ENCODE results near the gene FN1.
"Not testable (repeated sequence)": the region's sequence is repeated elsewhere in the genome, so short reads cannot be mapped to it uniquely, and the experiment has no call there.

FN1 gene

GRCh38 chr2:215365184-215365658 is 70.6 kb downstream of the FN1 start:
- no peak overlapping the region for H3K9ac ChIP-seq
- H3K9me3 ChIP-seq (replicated peaks in 1 of 11), result no peaks in the 10 kb centered on the region
- H3K27me3 ChIP-seq, result no peaks in the 10 kb centered on the region
- no peak overlapping the region for H3K27ac ChIP-seq
- TF ChIP-seq Cebpa-rat (IDR thresholded peaks at IDR 0.05), result no peak
- H3K36me3 ChIP-seq, result peaks cover 31 to 100% (median 88%) of the 10 kb centered on the region in 11 experiments
- no peak overlapping the region for H3K4me2 ChIP-seq
- 0 out of 20 replicates have a peak, but pooled peaks cover 0 to 5% (median 0%) of the 10 kb centered on the region in 10 experiments for H3K4me1 ChIP-seq
- peaks cover 0 to 85% (median 0%) of the 10 kb centered on the region in 11 experiments; a peak in 6 of 22 replicates for H4K20me1 ChIP-seq
- no peak overlapping the region for H3K4me3 ChIP-seq

- Histone ChIP-seq H3K9me3 (replicated peaks in 1 of 11) (no peaks in the 10 kb centered on the region), H3K4me1 (0 out of 20 replicates have a peak, but pooled peaks cover 0 to 5% (median 0%) of the 10 kb centered on the region in 10 experiments), H4K20me1 (peaks cover 0 to 79% (median 0%) of the 10 kb centered on the region in 11 experiments; a peak in 6 of 22 replicates), H3K36me3 (peaks cover 35 to 100% (median 88%) of the 10 kb centered on the region in 11 experiments), H3K4me2 (no peak overlapping the region), H3K4me3 (no peak overlapping the region), H3K27me3 (no peaks in the 10 kb centered on the region), H3K27ac (no peak overlapping the region), H3K9ac (no peak overlapping the region)
- TF ChIP-seq Cebpa-rat (IDR thresholded peaks at IDR 0.05), result no peak
These were observed 71.4 kb downstream of the FN1 start for GRCh38 chr2:215364157-215365155.

- Histone ChIP-seq H3K27ac (no peak overlapping the region), H3K36me3 (peaks cover 35 to 100% (median 89%) of the 10 kb centered on the region in 11 experiments), H3K4me2 (no peak overlapping the region), H3K9ac (no peak overlapping the region), H3K4me1 (0 out of 20 replicates have a peak, but pooled peaks cover 0 to 5% (median 0%) of the 10 kb centered on the region in 10 experiments), H3K9me3 (replicated peaks in 1 of 11) (no peaks in the 10 kb centered on the region), H4K20me1 (peaks cover 0 to 79% (median 0%) of the 10 kb centered on the region in 11 experiments; a peak in 6 of 22 replicates), H3K27me3 (no peaks in the 10 kb centered on the region), H3K4me3 (no peak overlapping the region)
- no peak for TF ChIP-seq Cebpa-rat (IDR thresholded peaks at IDR 0.05)
These were observed 72.3 kb downstream of the FN1 start for GRCh38 chr2:215363461-215364156.

GRCh38 chr2:215363039-215363438 is 72.8 kb downstream of the FN1 start:
- H3K36me3 ChIP-seq, result peaks cover 35 to 95% (median 86%) of the 10 kb centered on the region in 11 experiments
- peaks cover 0 to 77% (median 0%) of the 10 kb centered on the region in 11 experiments; a peak in 6 of 22 replicates for H4K20me1 ChIP-seq
- no peak overlapping the region for H3K9ac ChIP-seq
- H3K27me3 ChIP-seq, result no peaks in the 10 kb centered on the region
- H3K4me2 ChIP-seq, result no peak overlapping the region
- no peak overlapping the region for H3K27ac ChIP-seq
- TF ChIP-seq Cebpa-rat (IDR thresholded peaks at IDR 0.05), result no peak
- H3K4me3 ChIP-seq, result no peak overlapping the region
- 0 out of 20 replicates have a peak, but pooled peaks cover 0 to 5% (median 0%) of the 10 kb centered on the region in 10 experiments for H3K4me1 ChIP-seq
- H3K9me3 ChIP-seq (replicated peaks in 1 of 11), result no peaks in the 10 kb centered on the region

GRCh38 chr2:215362562-215362904 is 73.3 kb downstream of the FN1 start:
- no peak overlapping the region for H3K4me2 ChIP-seq
- no peak overlapping the region for H3K9ac ChIP-seq
- H3K4me1 ChIP-seq, result 0 out of 20 replicates have a peak, but pooled peaks cover 0 to 5% (median 0%) of the 10 kb centered on the region in 10 experiments
- H3K9me3 ChIP-seq (replicated peaks in 1 of 11), result no peaks in the 10 kb centered on the region
- peaks cover 0 to 72% (median 0%) of the 10 kb centered on the region in 11 experiments; a peak in 6 of 22 replicates for H4K20me1 ChIP-seq
- H3K36me3 ChIP-seq, result peaks cover 31 to 89% (median 81%) of the 10 kb centered on the region in 11 experiments
- no peak overlapping the region for H3K4me3 ChIP-seq
- no peak for TF ChIP-seq Cebpa-rat (IDR thresholded peaks at IDR 0.05)
- no peak overlapping the region for H3K27ac ChIP-seq
- no peaks in the 10 kb centered on the region for H3K27me3 ChIP-seq

GRCh38 chr2:215361876-215362561 is 73.8 kb downstream of the FN1 start:
- TF ChIP-seq Cebpa-rat (IDR thresholded peaks at IDR 0.05), result no peak
- Histone ChIP-seq H3K4me2 (no peak overlapping the region), H3K27ac (no peak overlapping the region), H3K9me3 (replicated peaks in 1 of 11) (no peaks in the 10 kb centered on the region), H4K20me1 (peaks cover 0 to 71% (median 0%) of the 10 kb centered on the region in 11 experiments; a peak in 6 of 22 replicates), H3K9ac (no peak overlapping the region), H3K4me1 (0 out of 20 replicates have a peak, but pooled peaks cover 0 to 5% (median 0%) of the 10 kb centered on the region in 10 experiments), H3K4me3 (no peak overlapping the region), H3K27me3 (no peaks in the 10 kb centered on the region), H3K36me3 (peaks cover 31 to 88% (median 80%) of the 10 kb centered on the region in 11 experiments)

GRCh38 chr2:215361211-215361875 is 74.5 kb downstream of the FN1 start:
- peaks cover 31 to 88% (median 77%) of the 10 kb centered on the region in 11 experiments for H3K36me3 ChIP-seq
- no peak overlapping the region for H3K9ac ChIP-seq
- H3K4me3 ChIP-seq, result no peak overlapping the region

GRCh38 chr2:215360596-215360995 is 75.3 kb downstream of the FN1 start:
- Histone ChIP-seq H3K36me3 (peaks cover 31 to 88% (median 69%) of the 10 kb centered on the region in 11 experiments), H3K9me3 (replicated peaks in 1 of 11) (no peaks in the 10 kb centered on the region), H3K27ac (no peak overlapping the region)

More at GRCh38 chr2:215361211-215361875, 74.5 kb downstream of the FN1 start:
- Histone ChIP-seq H3K27ac (no peak overlapping the region), H3K9me3 (replicated peaks in 1 of 11) (no peaks in the 10 kb centered on the region), H3K4me2 (no peak overlapping the region), H3K27me3 (no peaks in the 10 kb centered on the region), H4K20me1 (peaks cover 0 to 74% (median 0%) of the 10 kb centered on the region in 11 experiments; a peak in 6 of 22 replicates), H3K4me1 (0 out of 20 replicates have a peak, but pooled peaks cover 0 to 5% (median 0%) of the 10 kb centered on the region in 10 experiments)
- no peak for TF ChIP-seq Cebpa-rat (IDR thresholded peaks at IDR 0.05)

GRCh38 chr2:215360059-215360458 is 75.8 kb downstream of the FN1 start:
- H3K4me2 ChIP-seq; H3K27me3 ChIP-seq; H3K27ac ChIP-seq; H3K9me3 ChIP-seq (replicated peaks in 1 of 11); H3K9ac ChIP-seq; H3K4me3 ChIP-seq; H3K4me1 ChIP-seq: not testable (repeated sequence)
- peaks cover 0 to 61% (median 0%) of the 10 kb centered on the region in 11 experiments; a peak in 6 of 22 replicates for H4K20me1 ChIP-seq
- H3K36me3 ChIP-seq, result peaks cover 36 to 89% (median 64%) of the 10 kb centered on the region in 11 experiments

More at GRCh38 chr2:215360596-215360995, 75.3 kb downstream of the FN1 start:
- Histone ChIP-seq H3K4me1 (0 out of 20 replicates have a peak, but pooled peaks cover 0 to 5% (median 0%) of the 10 kb centered on the region in 10 experiments), H3K9ac (no peak overlapping the region), H3K4me2 (no peak overlapping the region), H3K27me3 (no peaks in the 10 kb centered on the region), H3K4me3 (no peak overlapping the region), H4K20me1 (peaks cover 0 to 66% (median 0%) of the 10 kb centered on the region in 11 experiments; a peak in 6 of 22 replicates)
- no peak for TF ChIP-seq Cebpa-rat (IDR thresholded peaks at IDR 0.05)
